ENCODE data around the gene MPPE1.

GRCh38 chr18:11861583-11862288 lies 46.4 kb downstream of the MPPE1 start:
- TF ChIP-seq EZH2 (IDR thresholded peaks at IDR 0.05) (no peak), POLR2A (IDR thresholded peaks at IDR 0.05; ENCODE audit: borderline replicate concordance, extremely low read depth, insufficient read depth, insufficient read length) (no peak), CTCF (IDR thresholded peaks at IDR 0.05 in 2 of 3, conservative IDR thresholded peaks at IDR 0.05 in 1 of 3; ENCODE audit: borderline replicate concordance in 1 of 3, insufficient read depth in 1 of 3, low read depth in 2 of 3, low read length in 2 of 3) (no peak), TCF7L2 (IDR thresholded peaks at IDR 0.05; ENCODE audit: borderline replicate concordance, extremely low read depth, insufficient read depth, insufficient read length) (no peak), POLR2AphosphoS5 (IDR thresholded peaks at IDR 0.05; ENCODE audit: low read depth, low read length) (no peak), YY1 (IDR thresholded peaks at IDR 0.05; ENCODE audit: extremely low read depth, insufficient replicate concordance, low read depth, low read length) (no peak), ZFX (IDR thresholded peaks at IDR 0.05) (no peak), MAX (IDR thresholded peaks at IDR 0.05) (no peak)

Measured in HCT116 (cell line).